Midbrain (tissue), 1 donor: Measurements from ENCODE around the gene LPIN3.

ENCODE experiments used
- DNase-seq: peaks from one replicate; lab custom pipeline; 2025; lab: John Stamatoyannopoulos, UW

The LPIN3 gene

DNA sequence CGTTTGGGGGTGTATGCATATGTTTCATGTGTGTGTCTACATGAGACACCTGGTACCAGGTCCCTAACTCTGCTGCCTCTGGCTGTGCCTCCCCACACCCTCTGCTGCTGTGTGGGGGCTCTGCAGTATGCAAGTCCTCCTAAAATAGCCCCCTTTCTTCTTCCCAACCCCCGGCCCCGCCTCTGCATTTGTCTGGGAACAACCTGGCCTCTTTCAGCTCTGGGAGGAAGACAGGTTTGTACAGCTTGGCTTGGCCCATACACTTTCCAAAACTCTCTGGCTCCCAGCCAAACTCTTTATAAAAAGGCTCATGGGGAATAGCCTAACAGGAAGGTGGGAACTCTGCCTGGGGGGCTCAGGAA is 53.1 kb downstream of the LPIN3 start:
- DNase-seq, result no peak

- DNase-seq, result no peak
Observed at GRCh38 chr20:41394081-41394480, 53.5 kb downstream of the LPIN3 start.

GRCh38 chr20:41394931-41395666 is 54.5 kb downstream of the LPIN3 start:
- DNase-seq, result no peak

GRCh38 chr20:41395667-41396664 is 55.3 kb downstream of the LPIN3 start:
- peak; percentile 11 for DNase-seq

DNA sequence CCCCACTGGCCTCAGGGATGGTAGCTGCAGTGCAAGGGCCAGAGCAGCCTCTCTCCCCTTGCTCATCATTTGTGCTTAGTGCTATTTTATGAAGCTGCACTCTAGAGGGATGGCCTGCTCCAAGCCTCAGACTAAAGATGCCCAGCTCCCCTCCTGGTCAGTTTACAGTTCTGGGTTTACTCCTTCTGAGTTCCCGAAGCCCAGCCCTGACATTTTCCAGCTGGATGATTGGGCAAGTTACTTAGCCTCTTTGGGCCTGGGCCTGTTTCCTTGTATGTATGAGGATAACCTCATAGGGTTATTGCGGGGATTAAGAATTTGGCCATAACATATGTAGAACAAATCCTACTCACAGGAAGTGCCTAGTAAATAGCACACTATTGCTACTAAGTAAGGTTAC is 57.8 kb downstream of the LPIN3 start:
- no peak for DNase-seq

GRCh38 chr20:41403604-41404003 is 63.0 kb downstream of the LPIN3 start:
- DNase-seq, result no peak

DNA sequence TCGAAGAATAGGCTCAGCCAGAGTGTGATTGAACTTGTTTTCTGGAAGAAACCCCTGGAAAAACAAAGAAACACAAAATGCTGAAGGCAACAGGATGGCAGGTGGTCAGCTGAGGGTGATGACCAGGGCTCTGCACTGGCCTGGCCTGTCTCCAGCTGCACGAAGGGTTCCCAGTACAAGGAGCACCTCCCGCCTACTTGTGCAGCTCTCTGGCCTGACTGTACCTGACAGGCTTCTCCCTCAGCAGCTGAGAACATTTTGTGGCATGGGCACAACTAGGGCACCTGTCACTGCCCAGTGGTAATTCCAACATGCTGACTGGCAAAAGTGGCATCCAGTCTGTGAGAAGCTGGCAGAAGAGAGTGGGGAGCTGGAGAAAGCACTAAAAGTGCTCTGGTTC is 64.8 kb downstream of the LPIN3 start:
- DNase-seq, result no peak

GRCh38 chr20:41406353-41406752 is 65.7 kb downstream of the LPIN3 start:
- no peak for DNase-seq

DNA sequence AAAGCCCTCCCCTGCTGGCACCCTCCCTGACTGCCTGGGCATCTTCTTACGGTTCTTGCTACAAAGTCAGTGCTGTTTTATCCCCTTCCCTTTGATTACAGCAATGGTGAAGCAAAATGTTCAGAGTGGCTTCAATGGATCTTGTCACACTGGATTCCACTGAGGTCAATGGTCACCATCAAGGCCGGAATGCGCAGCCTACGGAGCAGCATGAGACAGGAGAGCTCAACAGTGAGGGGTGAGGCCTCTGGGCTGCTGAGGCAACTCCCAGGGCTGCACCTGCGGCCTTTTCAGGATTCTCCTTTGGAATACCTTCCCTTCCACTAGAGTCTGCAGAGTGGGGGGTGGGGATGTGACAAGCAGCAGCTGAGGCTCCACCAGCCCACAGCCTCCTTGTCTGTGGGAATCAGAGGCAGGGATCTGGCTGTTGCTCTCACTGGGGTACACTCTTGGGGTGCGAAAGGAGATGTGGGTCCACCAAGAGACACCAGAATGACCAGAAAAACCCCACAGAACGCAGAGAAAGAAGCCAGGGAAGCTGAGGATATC is 66.3 kb downstream of the LPIN3 start:
- no peak for DNase-seq

DNA sequence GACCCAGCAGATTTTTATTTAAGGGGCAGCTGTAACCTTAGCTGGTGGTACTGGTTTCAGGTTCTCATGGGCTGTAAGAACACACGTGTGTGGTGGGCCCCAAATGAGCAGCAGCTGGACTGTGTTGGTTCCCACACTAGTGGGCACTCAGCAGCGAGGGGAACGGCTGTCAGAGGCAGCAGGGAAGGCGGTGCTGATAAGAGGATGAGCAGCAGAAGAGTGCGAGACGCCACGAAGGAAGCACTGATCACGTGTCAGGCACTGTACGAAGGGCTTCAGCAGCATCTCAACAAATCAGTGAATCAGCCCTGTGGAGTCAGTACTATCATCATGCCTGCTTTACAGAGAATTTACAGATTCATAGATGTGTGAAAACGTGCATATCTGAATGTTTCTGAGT is 67.0 kb downstream of the LPIN3 start:
- no peak for DNase-seq

- no peak for DNase-seq
Observed at GRCh38 chr20:41408156-41408794, 67.7 kb downstream of the LPIN3 start.

- peak; percentile 16 for DNase-seq
Observed at GRCh38 chr20:41408986-41409385, 68.4 kb downstream of the LPIN3 start.
